ENCODE measurements around the gene DSCAML1. TPM values are rescaled to one million over a fixed set of nuclear protein-coding genes. Genes with fewer than 3 reads are reported as not detected.
A peak's percentile ranks its signal among the peaks of the same experiment; 100 is the strongest.

DSCAML1 gene
- total and polyA plus RNA-seq, 3 donors from 2014 or later, result 1.6 to 6.1 (median 3.0) TPM

- TF ChIP-seq CTCF (IDR thresholded peaks at IDR 0.05), result no peak
- TF ChIP-seq POLR2A (IDR thresholded peaks at IDR 0.05), result no peak
- peak; percentile 11 for DNase-seq
- 73 to 79% methylated on average over 8 of the region's 8 CpGs for WGBS, 2 donors
- no peak overlapping the region for H3K27ac ChIP-seq
- H3K9me3 ChIP-seq, result no peaks in the 10 kb centered on the region
- no peaks in the 10 kb centered on the region for H3K27me3 ChIP-seq
- no peaks in the 10 kb centered on the region for H3K36me3 ChIP-seq (ENCODE audit: low read depth, missing control alignments)
- intact Hi-C loops (cut with DNase I; ENCODE audit: low total_unique reads), result no loop called here
- H3K4me1 ChIP-seq, result peaks cover 18% of the 10 kb centered on the region
- H3K4me3 ChIP-seq, result no peak overlapping the region
Measured at GRCh38 chr11:117837791-117838190, 40.8 kb upstream of the DSCAML1 start.

- DNase-seq, result peak; percentile 17
- H3K9me3 ChIP-seq, result no peaks in the 10 kb centered on the region
- no peak overlapping the region for H3K4me3 ChIP-seq
- H3K36me3 ChIP-seq (ENCODE audit: low read depth, missing control alignments), result no peaks in the 10 kb centered on the region
- H3K27me3 ChIP-seq, result no peaks in the 10 kb centered on the region
- intact Hi-C loops (cut with DNase I; ENCODE audit: low total_unique reads), result no loop called here
- peaks cover 23% of the 10 kb centered on the region for H3K4me1 ChIP-seq
- WGBS, 2 donors, result 62 to 72% methylated on average over 15 to 18 of the region's 18 CpGs
- no peak overlapping the region for H3K27ac ChIP-seq
- TF ChIP-seq CTCF (IDR thresholded peaks at IDR 0.05) (no peak), POLR2A (IDR thresholded peaks at IDR 0.05) (no peak)
Measured at GRCh38 chr11:117837070-117837776, 40.2 kb upstream of the DSCAML1 start.

GRCh38 chr11:117836077-117836960 lies 39.3 kb upstream of the DSCAML1 start:
- H3K9me3 ChIP-seq, result no peaks in the 10 kb centered on the region
- H3K36me3 ChIP-seq (ENCODE audit: low read depth, missing control alignments), result no peaks in the 10 kb centered on the region

GRCh38 chr11:117835576-117835975 lies 38.6 kb upstream of the DSCAML1 start:
- Histone ChIP-seq H3K4me1 (peaks cover 36% of the 10 kb centered on the region), H3K36me3 (ENCODE audit: low read depth, missing control alignments) (no peaks in the 10 kb centered on the region), H3K27ac (no peak overlapping the region), H3K9me3 (no peaks in the 10 kb centered on the region), H3K4me3 (no peak overlapping the region), H3K27me3 (no peaks in the 10 kb centered on the region)
- TF ChIP-seq POLR2A (IDR thresholded peaks at IDR 0.05), result no peak
- TF ChIP-seq CTCF (IDR thresholded peaks at IDR 0.05), result no peak
- no peak for DNase-seq
- 94% methylated on average over 8 of the region's 8 CpGs for WGBS, 2 donors
- intact Hi-C loops (cut with DNase I; ENCODE audit: low total_unique reads), result no loop called here

More at GRCh38 chr11:117836077-117836960, 39.3 kb upstream of the DSCAML1 start:
- peak; percentile 14 for DNase-seq
- Histone ChIP-seq H3K27ac (no peak overlapping the region), H3K4me1 (peaks cover 30% of the 10 kb centered on the region), H3K4me3 (no peak overlapping the region), H3K27me3 (no peaks in the 10 kb centered on the region)
- no peak for TF ChIP-seq CTCF (IDR thresholded peaks at IDR 0.05)
- no peak for TF ChIP-seq POLR2A (IDR thresholded peaks at IDR 0.05)
- intact Hi-C loops (cut with DNase I; ENCODE audit: low total_unique reads), result no loop called here
- WGBS, 2 donors, result 85 to 86% methylated on average over 14 of the region's 14 CpGs

Measured in testis (tissue), 3 donors.